Measurements from ENCODE around the gene AXIN1. TPM values are rescaled to one million over a fixed set of nuclear protein-coding genes. Genes with fewer than 3 reads are reported as not detected.
"Not testable (repeated sequence)": the region's sequence is repeated elsewhere in the genome, so short reads cannot be mapped to it uniquely, and the experiment has no call there.

Gene AXIN1
- total and polyA plus RNA-seq, 8 donors, result 11.7 to 69.2 (median 17.4) TPM

GRCh38 chr16:342455-343213 is 9.9 kb downstream of the AXIN1 start:
- intact Hi-C loops (cut with DNase I; ENCODE audit: low total_unique reads), result no loop called here
- Histone ChIP-seq H3K9me3 (no peaks in the 10 kb centered on the region), H3K27ac (no peak overlapping the region), H3K36me3 (peaks cover 10 to 60% (median 41%) of the 10 kb centered on the region in 4 donors), H3K4me1 (peaks cover 5 to 50% (median 23%) of the 10 kb centered on the region in 4 donors), H3K4me3 (no peak overlapping the region), H3K27me3 (no peaks in the 10 kb centered on the region)
- 85 to 96% (median 90%) methylated on average over 9 to 18 of the region's 18 CpGs for WGBS, 5 donors
- DNase-seq, result no peak
- TF ChIP-seq POLR2AphosphoS5 (IDR thresholded peaks at IDR 0.05) (no peak), EP300 (IDR thresholded peaks at IDR 0.05) (no peak), CTCF (IDR thresholded peaks at IDR 0.05) (no peak), POLR2A (IDR thresholded peaks at IDR 0.05) (no peak)

- H3K27me3 ChIP-seq; intact Hi-C loops (cut with DNase I; ENCODE audit: low total_unique reads); H3K27ac ChIP-seq; H3K4me3 ChIP-seq; H3K9me3 ChIP-seq; DNase-seq: not testable (repeated sequence)
- 77 to 86% (median 82%) methylated on average over 10 to 13 of the region's 13 CpGs for WGBS, 5 donors
- peaks cover 10 to 54% (median 41%) of the 10 kb centered on the region in 4 donors for H3K36me3 ChIP-seq
- H3K4me1 ChIP-seq, result peaks cover 5 to 44% (median 28%) of the 10 kb centered on the region in 4 donors
Observed at GRCh38 chr16:341974-342336, 10.6 kb downstream of the AXIN1 start.

- H3K9me3 ChIP-seq; H3K27ac ChIP-seq; H3K4me3 ChIP-seq; DNase-seq; intact Hi-C loops (cut with DNase I; ENCODE audit: low total_unique reads); H3K27me3 ChIP-seq: not testable (repeated sequence)
- H3K4me1 ChIP-seq, result peaks cover 5 to 51% (median 27%) of the 10 kb centered on the region in 4 donors
- WGBS, 5 donors, result 93 to 96% (median 95%) methylated on average over 20 to 47 of the region's 47 CpGs
- peaks cover 8 to 48% (median 36%) of the 10 kb centered on the region in 4 donors for H3K36me3 ChIP-seq
Observed at GRCh38 chr16:341095-341973, 11.2 kb downstream of the AXIN1 start.

GRCh38 chr16:340370-341091 is 12.0 kb downstream of the AXIN1 start:
- Histone ChIP-seq H3K27me3 (no peaks in the 10 kb centered on the region), H3K4me1 (peaks cover 5 to 57% (median 25%) of the 10 kb centered on the region in 4 donors), H3K27ac (no peak overlapping the region), H3K4me3 (no peak overlapping the region), H3K9me3 (no peaks in the 10 kb centered on the region), H3K36me3 (peaks cover under 1 to 40% (median 28%) of the 10 kb centered on the region in 4 donors)
- peak in 1 of 2 donors; percentile 35 for DNase-seq
- intact Hi-C loops (cut with DNase I; ENCODE audit: low total_unique reads), result no loop called here
- WGBS, 5 donors, result 84 to 89% (median 87%) methylated on average over 18 to 23 of the region's 23 CpGs
- no peak for TF ChIP-seq EP300 (IDR thresholded peaks at IDR 0.05)
- no peak for TF ChIP-seq POLR2AphosphoS5 (IDR thresholded peaks at IDR 0.05)
- TF ChIP-seq CTCF (IDR thresholded peaks at IDR 0.05), result no peak
- no peak for TF ChIP-seq POLR2A (IDR thresholded peaks at IDR 0.05)

GRCh38 chr16:339680-340079 is 12.8 kb downstream of the AXIN1 start:
- 43 to 62% (median 54%) methylated on average over 5 of the region's 5 CpGs for WGBS, 5 donors
- DNase-seq, result peak in 1 of 2 donors; percentile 57
- Histone ChIP-seq H3K27ac (no peak overlapping the region), H3K4me1 (peaks cover 5 to 57% (median 26%) of the 10 kb centered on the region in 4 donors), H3K27me3 (no peaks in the 10 kb centered on the region), H3K4me3 (no peak overlapping the region), H3K36me3 (peaks cover 0 to 32% (median 19%) of the 10 kb centered on the region in 4 donors), H3K9me3 (no peaks in the 10 kb centered on the region)
- TF ChIP-seq EP300 (IDR thresholded peaks at IDR 0.05), result no peak
- no peak for TF ChIP-seq CTCF (IDR thresholded peaks at IDR 0.05)
- TF ChIP-seq POLR2A (IDR thresholded peaks at IDR 0.05), result no peak
- TF ChIP-seq POLR2AphosphoS5 (IDR thresholded peaks at IDR 0.05), result no peak
- intact Hi-C loops (cut with DNase I; ENCODE audit: low total_unique reads), result no loop called here
